KMS-11 (cell line): ENCODE measurements around the gene SCARB1.

ENCODE experiments used
- H2AFZ ChIP-seq: fragments of 200-600 bp; sonication (generic); 2 replicates; pipeline ENCODE4 v1.6.1; 2016; ENCODE audit warnings: antibody characterized with exemption, mixed run types, low read depth
- H3K27ac ChIP-seq: fragments of 200-600 bp; sonication (generic); 2 replicates; pipeline ENCODE4 v1.6.1; 2016; ENCODE audit warnings: mild to moderate bottlenecking, mixed run types
- H3K27me3 ChIP-seq: fragments of 200-600 bp; sonication (generic); 2 replicates; pipeline ENCODE4 v1.6.1; 2017; ENCODE audit warnings: mild to moderate bottlenecking, low read depth, mixed run types, moderate library complexity; ENCODE audit not compliant: insufficient read depth
- H3K36me3 ChIP-seq: fragments of 200-600 bp; sonication (generic); 2 replicates; pipeline ENCODE4 v1.6.1; 2017; ENCODE audit warnings: mild to moderate bottlenecking, mixed run types; ENCODE audit not compliant: insufficient read depth
- H3K4me1 ChIP-seq: fragments of 200-600 bp; sonication (generic); 2 replicates; pipeline ENCODE4 v1.6.1; 2016; ENCODE audit warnings: mild to moderate bottlenecking, low read depth, mixed run types; ENCODE audit not compliant: poor library complexity, severe bottlenecking
- H3K4me2 ChIP-seq: fragments of 200-600 bp; sonication (generic); 2 replicates; pipeline ENCODE4 v1.7.0; 2016; ENCODE audit warnings: mild to moderate bottlenecking, mixed run types
- H3K4me3 ChIP-seq: fragments of 200-600 bp; sonication (generic); IDR thresholded peaks from 2 replicates; pipeline ENCODE4 v1.6.1; 2017; ENCODE audit warnings: low read depth, low read length, mixed read lengths; ENCODE audit not compliant: insufficient read depth
- H3K79me2 ChIP-seq: fragments of 200-600 bp; sonication (generic); 2 replicates; pipeline ENCODE4 v1.6.1; 2016; ENCODE audit warnings: low read depth, mixed run types; ENCODE audit not compliant: insufficient read depth
- H3K9ac ChIP-seq: fragments of 200-600 bp; sonication (generic); 2 replicates; pipeline ENCODE4 v1.6.1; 2016; ENCODE audit warnings: mild to moderate bottlenecking, mixed run types
- H4K20me1 ChIP-seq: fragments of 200-600 bp; sonication (generic); 2 replicates; pipeline ENCODE4 v1.6.1; 2016; ENCODE audit warnings: mild to moderate bottlenecking, mixed run types; ENCODE audit not compliant: insufficient read depth
- CTCF ChIP-seq: fragments of 200-600 bp; sonication (generic); conservative IDR thresholded peaks from 2 replicates; pipeline ENCODE4 v1.6.1; 2017; ENCODE audit warnings: low read depth, mild to moderate bottlenecking, antibody characterized with exemption, low read length, moderate library complexity, mixed read lengths

The SCARB1 gene

DNA sequence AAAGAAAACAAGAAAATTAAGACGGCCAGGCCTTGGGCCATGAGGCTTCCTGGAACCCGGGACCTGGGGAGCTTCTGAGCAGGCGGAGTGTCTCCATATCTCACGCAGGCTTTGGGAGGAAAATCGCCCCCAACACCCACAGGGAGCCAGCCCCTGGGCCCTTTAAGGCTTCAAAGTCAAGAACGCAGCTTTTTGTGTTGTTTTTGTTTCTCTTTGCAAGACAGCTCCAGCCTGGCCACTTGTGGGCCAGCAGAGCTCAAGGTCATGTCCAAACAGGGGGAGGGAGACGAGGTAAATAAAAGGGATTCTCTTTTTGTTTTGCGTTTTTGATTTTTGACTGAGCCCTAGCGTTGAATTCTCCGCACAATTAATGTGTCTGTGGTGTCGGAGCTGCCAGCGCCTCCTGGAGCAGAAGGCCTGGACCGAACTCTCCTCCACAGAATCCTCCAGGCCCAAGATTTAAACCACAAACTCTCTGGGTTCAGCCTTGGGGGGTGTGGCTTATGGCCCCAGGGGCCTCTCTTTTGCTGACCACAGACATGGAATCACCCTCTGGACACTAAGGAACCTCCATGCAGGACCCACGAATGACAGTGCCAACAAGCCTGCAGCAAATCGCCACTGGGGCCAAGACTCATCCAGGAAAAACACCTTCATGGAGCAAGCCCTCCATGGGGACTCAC, 8.2 kb downstream of the SCARB1 start:
- Histone ChIP-seq H2AFZ (no peak overlapping the region), H3K4me1 (no peaks in the 10 kb centered on the region), H3K4me3 (no peak overlapping the region), H3K36me3 (no peaks in the 10 kb centered on the region), H3K27ac (no peak overlapping the region), H3K79me2 (peaks cover 39% of the 10 kb centered on the region; the same call in 1 of the 2 replicates), H3K27me3 (no peaks in the 10 kb centered on the region), H3K9ac (no peak overlapping the region), H3K4me2 (no peak overlapping the region), H4K20me1 (no peaks in the 10 kb centered on the region)
- no peak for TF ChIP-seq CTCF

DNA sequence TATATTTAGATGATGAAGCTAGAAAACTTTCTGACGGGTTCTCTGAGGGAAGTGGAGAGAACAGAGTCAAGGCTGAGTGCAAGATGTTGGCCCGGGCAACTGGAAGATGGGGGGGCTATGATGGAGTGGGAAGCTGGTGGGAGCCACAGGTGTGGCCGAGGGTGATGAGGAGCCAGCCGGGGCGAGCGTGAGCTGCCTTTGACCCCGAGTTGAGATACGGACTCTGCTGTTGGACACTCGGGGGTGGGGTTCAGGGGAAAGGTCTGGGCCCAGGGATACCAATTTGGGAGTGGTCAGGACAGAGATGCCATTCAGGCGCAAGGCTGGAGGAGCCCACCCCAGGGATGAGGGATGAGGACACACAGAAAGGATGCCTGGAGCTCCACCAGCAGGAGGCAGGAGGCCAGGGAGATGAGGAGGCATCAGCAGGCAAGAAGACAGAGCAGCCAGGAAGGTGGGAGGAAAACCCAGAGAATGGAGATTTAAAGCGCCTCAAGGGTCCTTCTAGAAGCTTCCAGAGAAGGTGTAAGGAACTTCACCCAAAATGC, 9.0 kb downstream of the SCARB1 start:
- Histone ChIP-seq H3K4me2 (no peak overlapping the region), H3K79me2 (peaks cover 37% of the 10 kb centered on the region; the same call in 1 of the 2 replicates), H3K4me1 (no peaks in the 10 kb centered on the region), H4K20me1 (no peaks in the 10 kb centered on the region), H3K4me3 (no peak overlapping the region), H2AFZ (no peak overlapping the region), H3K27me3 (no peaks in the 10 kb centered on the region), H3K27ac (no peak overlapping the region), H3K9ac (no peak overlapping the region), H3K36me3 (no peaks in the 10 kb centered on the region)
- no peak for TF ChIP-seq CTCF

- Histone ChIP-seq H3K27me3 (no peaks in the 10 kb centered on the region), H3K4me3 (no peak overlapping the region), H3K79me2 (peaks cover 32% of the 10 kb centered on the region; the same call in 1 of the 2 replicates), H3K27ac (no peak overlapping the region), H3K4me2 (no peak overlapping the region), H3K9ac (no peak overlapping the region), H3K36me3 (no peaks in the 10 kb centered on the region), H2AFZ (no peak overlapping the region), H4K20me1 (no peaks in the 10 kb centered on the region), H3K4me1 (no peaks in the 10 kb centered on the region)
- TF ChIP-seq CTCF, result no peak
These were observed 9.7 kb downstream of the SCARB1 start for GRCh38 chr12:124853781-124854636.

DNA sequence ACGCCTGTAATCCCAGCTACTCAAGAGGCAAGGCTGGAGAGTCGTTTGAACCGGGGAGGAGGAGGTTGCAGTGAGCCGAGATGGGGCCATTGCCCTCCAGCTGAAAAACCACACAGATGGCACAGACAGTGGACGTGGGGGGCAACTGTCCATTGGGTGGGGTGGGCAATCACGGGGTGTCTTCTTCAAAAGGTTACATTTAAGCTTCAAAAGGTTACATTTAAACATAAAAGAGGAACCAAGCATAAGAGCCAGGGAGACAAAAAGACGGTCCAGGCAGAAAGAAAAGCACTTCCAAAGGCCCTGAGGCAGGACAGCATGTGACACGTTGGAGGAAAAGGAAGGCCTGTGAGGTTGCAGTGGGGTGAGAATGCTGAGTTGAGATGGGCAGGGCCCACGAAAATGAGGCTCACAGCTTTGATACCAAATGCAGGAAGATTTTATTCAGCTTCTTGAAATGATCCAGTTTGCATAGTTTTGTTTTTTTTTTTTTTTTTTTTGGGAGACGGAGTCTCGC, 10.7 kb downstream of the SCARB1 start:
- Histone ChIP-seq H3K4me3 (no peak overlapping the region), H3K4me1 (no peaks in the 10 kb centered on the region), H3K27ac (no peak overlapping the region), H3K79me2 (peaks cover 36% of the 10 kb centered on the region; the same call in 1 of the 2 replicates), H3K27me3 (no peaks in the 10 kb centered on the region), H3K36me3 (no peaks in the 10 kb centered on the region), H3K9ac (no peak overlapping the region), H4K20me1 (no peaks in the 10 kb centered on the region), H2AFZ (no peak overlapping the region), H3K4me2 (no peak overlapping the region)
- no peak for TF ChIP-seq CTCF
